Loucy (cell line): Measurements from ENCODE around the gene CAMK2A.

Experiments used
- H2AFZ ChIP-seq: fragments of 200-600 bp; sonication (generic); 2 replicates; pipeline ENCODE4 v1.6.0; 2016; ENCODE audit warnings: antibody characterized with exemption, mild to moderate bottlenecking, low read length, moderate library complexity
- H3F3A ChIP-seq: fragments of 200-600 bp; 2 replicates; pipeline ENCODE4 v1.6.0; 2016; ENCODE audit warnings: antibody characterized with exemption, low read depth, mild to moderate bottlenecking
- H3K27me3 ChIP-seq: fragments of 200-600 bp; sonication (generic); 2 replicates; pipeline ENCODE4 v1.6.1; 2014; ENCODE audit warnings: low read length, mild to moderate bottlenecking; ENCODE audit not compliant: insufficient read depth, poor library complexity, severe bottlenecking
- H3K36me3 ChIP-seq: fragments of 200-600 bp; sonication (generic); 2 replicates; pipeline ENCODE4 v1.6.1; 2016; ENCODE audit warnings: low read length; ENCODE audit not compliant: insufficient read depth
- H3K4me1 ChIP-seq: fragments of 200-600 bp; sonication (generic); 2 replicates; pipeline ENCODE4 v1.5.1; 2014; ENCODE audit warnings: low read length, mild to moderate bottlenecking; ENCODE audit not compliant: insufficient read depth, poor library complexity, severe bottlenecking
- H3K4me2 ChIP-seq: fragments of 200-600 bp; sonication (generic); 2 replicates; pipeline ENCODE4 v1.6.0; 2014; ENCODE audit warnings: antibody characterized with exemption, low read length, low read depth, mild to moderate bottlenecking; ENCODE audit not compliant: poor library complexity, severe bottlenecking
- H3K4me3 ChIP-seq: fragments of 200-600 bp; sonication (generic); 2 replicates; pipeline ENCODE4 v1.5.1; 2014; ENCODE audit warnings: low read length, mild to moderate bottlenecking, mixed read lengths; ENCODE audit not compliant: poor library complexity, severe bottlenecking
- H3K79me2 ChIP-seq: fragments of 200-600 bp; sonication (generic); 2 replicates; pipeline ENCODE4 v1.6.1; 2014; ENCODE audit warnings: low read length; ENCODE audit not compliant: insufficient read depth
- H3K9ac ChIP-seq: fragments of 200-600 bp; sonication (generic); 2 replicates; pipeline ENCODE4 v1.6.0; 2014; ENCODE audit warnings: mild to moderate bottlenecking, low read depth, low read length, moderate library complexity; ENCODE audit not compliant: poor library complexity, severe bottlenecking
- H3K9me2 ChIP-seq: fragments of 200-600 bp; sonication (generic); replicated peaks from 2 replicates; pipeline ENCODE4 v1.6.1; 2016; ENCODE audit warnings: low read depth, low read length, mixed read lengths
- H3K9me3 ChIP-seq: fragments of 200-600 bp; sonication (generic); 2 replicates; pipeline ENCODE4 v1.6.1; 2014; ENCODE audit warnings: mild to moderate bottlenecking, antibody characterized with exemption, low read length, low read depth; ENCODE audit not compliant: insufficient read depth
- H4K20me1 ChIP-seq: fragments of 200-600 bp; sonication (generic); 2 replicates; pipeline ENCODE4 v1.6.0; 2014; ENCODE audit warnings: antibody characterized with exemption, low read length, mild to moderate bottlenecking; ENCODE audit not compliant: insufficient read depth, poor library complexity, severe bottlenecking
- EZH2phosphoT487 ChIP-seq: fragments of 200-600 bp; IDR thresholded peaks from 2 replicates; pipeline ENCODE4 v1.6.1; 2018; ENCODE audit warnings: antibody characterized with exemption, mild to moderate bottlenecking, moderate library complexity, borderline replicate concordance
- TF ChIP-seq, protein P1 (sequence below): fragments of 200-600 bp; sonication (generic); conservative IDR thresholded peaks from 2 replicates; pipeline ENCODE4 v1.5.1; 2014; ENCODE audit warnings: mild to moderate bottlenecking, antibody characterized with exemption, low read length

The CAMK2A gene

DNA sequence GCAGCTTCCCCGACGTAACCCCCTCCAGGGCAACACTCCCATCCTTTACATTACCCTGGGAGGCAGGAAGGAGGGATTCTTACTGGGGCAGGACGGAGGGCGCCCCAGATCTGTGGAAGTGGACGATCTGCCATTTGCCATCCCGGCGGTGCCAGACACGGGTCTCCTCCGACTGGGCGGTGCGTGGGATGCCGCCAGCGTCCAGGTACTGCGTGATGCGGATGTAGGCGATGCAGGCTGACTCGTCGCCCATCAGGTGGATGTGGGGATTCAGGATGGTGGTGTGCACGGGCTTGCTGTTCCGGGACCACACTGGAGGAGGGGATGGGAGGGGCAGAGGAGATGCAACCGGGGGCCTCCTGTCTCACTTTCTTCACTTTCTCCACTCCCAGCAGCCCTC lies 66.7 kb downstream of the CAMK2A start:
- Histone ChIP-seq H3K9ac (no peak overlapping the region), H3K4me3 (no peak overlapping the region), H2AFZ (no peak overlapping the region), H3K36me3 (no peaks in the 10 kb centered on the region), H3K27me3 (no peaks in the 10 kb centered on the region), H3K4me1 (no peaks in the 10 kb centered on the region), H3K4me2 (no peak overlapping the region), H3F3A (no peaks in the 10 kb centered on the region), H3K9me2 (no peaks in the 10 kb centered on the region), H4K20me1 (no peaks in the 10 kb centered on the region), H3K79me2 (no peaks in the 10 kb centered on the region), H3K9me3 (no peaks in the 10 kb centered on the region)
- TF ChIP-seq EZH2phosphoT487, result no peak
- TF ChIP-seq, protein P1, sequence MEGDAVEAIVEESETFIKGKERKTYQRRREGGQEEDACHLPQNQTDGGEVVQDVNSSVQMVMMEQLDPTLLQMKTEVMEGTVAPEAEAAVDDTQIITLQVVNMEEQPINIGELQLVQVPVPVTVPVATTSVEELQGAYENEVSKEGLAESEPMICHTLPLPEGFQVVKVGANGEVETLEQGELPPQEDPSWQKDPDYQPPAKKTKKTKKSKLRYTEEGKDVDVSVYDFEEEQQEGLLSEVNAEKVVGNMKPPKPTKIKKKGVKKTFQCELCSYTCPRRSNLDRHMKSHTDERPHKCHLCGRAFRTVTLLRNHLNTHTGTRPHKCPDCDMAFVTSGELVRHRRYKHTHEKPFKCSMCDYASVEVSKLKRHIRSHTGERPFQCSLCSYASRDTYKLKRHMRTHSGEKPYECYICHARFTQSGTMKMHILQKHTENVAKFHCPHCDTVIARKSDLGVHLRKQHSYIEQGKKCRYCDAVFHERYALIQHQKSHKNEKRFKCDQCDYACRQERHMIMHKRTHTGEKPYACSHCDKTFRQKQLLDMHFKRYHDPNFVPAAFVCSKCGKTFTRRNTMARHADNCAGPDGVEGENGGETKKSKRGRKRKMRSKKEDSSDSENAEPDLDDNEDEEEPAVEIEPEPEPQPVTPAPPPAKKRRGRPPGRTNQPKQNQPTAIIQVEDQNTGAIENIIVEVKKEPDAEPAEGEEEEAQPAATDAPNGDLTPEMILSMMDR, result no peak

DNA sequence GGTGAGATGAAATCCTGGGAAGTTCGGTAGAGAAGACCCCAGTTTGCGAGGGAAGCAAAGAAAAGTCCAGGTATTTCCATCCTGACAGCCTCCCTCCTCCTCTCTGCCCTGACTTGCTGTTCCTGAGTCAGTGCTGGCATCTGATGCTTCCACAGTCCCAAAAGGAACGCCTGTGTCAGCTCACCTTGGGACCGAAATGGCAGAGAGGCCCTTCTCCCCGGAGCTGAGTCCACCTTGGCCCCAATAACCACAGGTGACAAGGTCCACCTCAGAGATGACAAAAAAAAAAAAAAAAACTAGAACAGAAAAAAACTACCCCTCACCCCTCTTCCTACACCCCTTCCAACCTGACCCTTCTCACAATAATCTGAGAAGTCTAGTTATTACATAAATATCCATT lies 68.1 kb downstream of the CAMK2A start:
- H3F3A ChIP-seq, result no peaks in the 10 kb centered on the region
- TF ChIP-seq EZH2phosphoT487, result no peak
- TF ChIP-seq, protein P1, result no peak
- no peaks in the 10 kb centered on the region for H3K79me2 ChIP-seq
- H3K36me3 ChIP-seq, result no peaks in the 10 kb centered on the region
- H3K4me2 ChIP-seq, result no peak overlapping the region
- no peak overlapping the region for H3K9ac ChIP-seq
- no peaks in the 10 kb centered on the region for H3K9me3 ChIP-seq
- no peaks in the 10 kb centered on the region for H3K4me1 ChIP-seq
- no peak overlapping the region for H2AFZ ChIP-seq
- H4K20me1 ChIP-seq, result no peaks in the 10 kb centered on the region
- no peak overlapping the region for H3K4me3 ChIP-seq
- H3K9me2 ChIP-seq, result no peaks in the 10 kb centered on the region
- no peaks in the 10 kb centered on the region for H3K27me3 ChIP-seq

DNA sequence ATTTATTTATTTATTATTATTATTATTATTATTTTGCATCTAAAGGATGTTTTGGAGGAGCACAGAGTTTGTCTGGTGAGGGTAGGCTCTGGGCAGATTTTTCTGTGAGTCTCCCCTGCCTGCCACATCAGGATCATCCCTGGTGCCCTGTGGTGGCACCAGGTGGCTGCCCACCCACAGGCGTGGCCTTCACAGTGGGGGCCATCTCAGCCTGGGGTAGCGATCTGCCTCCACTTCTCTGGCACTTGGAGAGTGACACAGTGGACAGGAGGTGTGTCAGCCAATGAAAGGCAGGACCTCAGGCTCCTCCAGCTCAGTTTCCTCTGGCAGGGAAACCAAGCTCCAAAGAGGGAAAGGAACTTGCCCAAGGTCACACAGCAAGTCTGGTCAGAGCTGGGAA lies 69.7 kb downstream of the CAMK2A start:
- no peaks in the 10 kb centered on the region for H3K27me3 ChIP-seq
- H3K4me1 ChIP-seq, result no peaks in the 10 kb centered on the region
- no peaks in the 10 kb centered on the region for H3F3A ChIP-seq
- no peaks in the 10 kb centered on the region for H3K9me3 ChIP-seq
- H3K36me3 ChIP-seq, result no peaks in the 10 kb centered on the region
- TF ChIP-seq EZH2phosphoT487, result no peak
- TF ChIP-seq, protein P1, result no peak
- no peak overlapping the region for H3K4me3 ChIP-seq
- H3K9me2 ChIP-seq, result no peaks in the 10 kb centered on the region
- no peak overlapping the region for H3K4me2 ChIP-seq
- no peaks in the 10 kb centered on the region for H3K79me2 ChIP-seq
- H4K20me1 ChIP-seq, result no peaks in the 10 kb centered on the region
- no peak overlapping the region for H3K9ac ChIP-seq
- no peak overlapping the region for H2AFZ ChIP-seq
